ENCODE data around the gene IRGC.

Gene IRGC

GRCh38 chr19:43691755-43692154, 24.1 kb upstream of the IRGC start:
- DNase-seq, result no peak

GRCh38 chr19:43692385-43692784, 23.5 kb upstream of the IRGC start:
- peak in 2 of 3 donors; percentile 18 to 26 for DNase-seq

GRCh38 chr19:43692877-43693276, 23.0 kb upstream of the IRGC start:
- DNase-seq, result peak; percentile 70 to 91 (median 90)

- DNase-seq, result no peak
Measured at GRCh38 chr19:43694553-43694952, 21.3 kb upstream of the IRGC start.

DNA sequence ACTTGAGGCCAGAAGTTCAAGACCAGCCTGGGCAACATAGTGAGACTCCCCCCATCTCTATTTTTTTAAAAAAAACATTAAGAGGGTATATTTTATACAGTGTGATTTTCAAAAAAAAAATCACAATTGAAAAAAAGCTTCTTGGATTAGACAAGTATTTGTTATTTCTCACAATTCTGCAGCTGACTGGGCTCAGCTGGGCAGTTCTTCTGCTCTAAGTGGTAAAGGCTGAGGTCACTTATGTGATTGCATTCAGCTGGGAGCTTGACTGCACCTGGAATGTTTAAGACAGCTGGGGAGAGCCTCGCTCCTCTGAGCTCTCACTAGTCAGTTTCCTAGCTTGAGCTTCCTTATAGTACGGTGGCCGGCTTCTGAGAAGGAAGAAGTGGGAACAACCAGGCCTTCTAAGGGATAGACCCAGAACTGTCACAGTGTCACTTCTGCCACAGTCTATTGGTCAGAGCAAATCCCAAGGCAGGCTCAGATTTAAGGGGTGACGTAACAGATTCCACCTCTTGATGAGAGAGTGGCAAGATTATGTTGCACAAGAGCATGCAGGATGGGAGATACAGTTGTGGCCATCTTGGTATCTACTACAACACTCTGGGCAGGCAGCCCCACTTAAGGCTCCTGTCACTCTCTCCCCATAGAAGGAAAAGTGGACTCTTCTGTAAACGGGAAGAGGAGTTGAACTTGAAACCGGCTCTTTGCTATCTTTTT, 19.7 kb upstream of the IRGC start:
- no peak for DNase-seq

GRCh38 chr19:43697295-43697694, 18.6 kb upstream of the IRGC start:
- DNase-seq, result no peak

GRCh38 chr19:43699506-43700394, 16.1 kb upstream of the IRGC start:
- DNase-seq, result peak; percentile 68 to 78 (median 70)

DNA sequence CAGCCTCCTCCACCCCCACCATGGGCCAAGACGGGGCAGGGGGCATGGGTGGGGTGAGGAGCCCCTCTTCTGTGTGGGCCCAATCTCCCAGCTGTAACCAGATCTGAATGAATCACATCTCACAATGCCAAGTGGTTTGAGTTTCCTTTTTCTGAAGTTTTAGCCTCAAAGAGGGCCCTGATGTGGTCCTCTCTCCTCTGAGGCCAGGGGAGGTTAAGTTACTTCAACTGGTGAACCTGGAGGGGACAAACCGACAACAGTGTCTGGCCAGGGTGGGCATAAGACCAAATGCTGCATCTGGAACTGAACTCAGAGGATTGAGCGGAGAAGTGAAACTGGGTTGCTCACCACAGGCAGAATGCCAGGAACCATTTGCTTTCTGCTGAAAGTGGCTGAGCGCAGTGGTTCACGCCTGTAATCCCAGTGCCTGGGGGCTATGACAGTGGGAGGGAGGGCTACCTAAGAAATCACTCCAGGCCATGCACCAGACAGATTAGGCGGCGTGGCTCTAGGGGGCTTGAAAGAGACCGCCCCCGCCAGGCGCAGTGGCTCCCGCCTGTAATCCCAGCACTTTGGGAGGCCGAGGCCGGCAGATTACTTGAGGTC, 15.4 kb upstream of the IRGC start:
- peak; percentile 75 to 87 (median 77) for DNase-seq

DNA sequence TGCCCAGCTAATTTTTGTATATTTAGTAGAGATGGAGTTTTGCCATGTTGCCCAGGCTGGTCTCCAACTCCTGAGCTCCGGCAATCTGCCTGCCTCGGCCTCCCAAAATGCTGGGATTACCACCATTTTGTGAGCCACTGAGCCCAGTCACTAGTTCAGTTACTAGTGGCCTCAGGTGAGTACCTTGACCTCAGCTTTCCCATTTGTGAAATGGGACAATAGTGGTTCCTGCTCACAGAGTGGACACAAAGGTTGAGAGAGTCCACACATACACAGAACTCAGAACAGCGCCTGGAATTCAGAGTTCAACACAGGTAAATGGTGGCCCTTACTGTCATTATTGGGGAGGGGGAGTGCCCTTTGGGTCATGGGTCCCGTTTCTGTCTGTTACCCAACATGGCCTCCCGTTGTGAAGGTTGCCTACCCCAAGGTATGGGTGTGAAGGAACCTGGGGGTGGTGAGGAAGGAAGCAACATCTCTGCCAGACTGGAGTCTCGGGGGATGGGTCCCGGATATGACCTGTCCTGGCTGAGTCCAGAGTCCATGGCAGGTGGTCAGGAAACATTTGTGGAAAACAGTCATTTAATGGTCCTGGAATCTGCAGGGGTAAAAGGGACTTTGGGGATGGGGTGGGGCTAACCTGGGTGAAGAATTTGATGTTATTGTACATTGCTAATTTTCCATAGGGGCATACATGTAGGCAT, 11.7 kb upstream of the IRGC start:
- DNase-seq, result no peak

- DNase-seq, result no peak
Measured at GRCh38 chr19:43705729-43706128, 10.1 kb upstream of the IRGC start.

- no peak for DNase-seq
Measured at GRCh38 chr19:43707158-43707712, 8.6 kb upstream of the IRGC start.

DNA sequence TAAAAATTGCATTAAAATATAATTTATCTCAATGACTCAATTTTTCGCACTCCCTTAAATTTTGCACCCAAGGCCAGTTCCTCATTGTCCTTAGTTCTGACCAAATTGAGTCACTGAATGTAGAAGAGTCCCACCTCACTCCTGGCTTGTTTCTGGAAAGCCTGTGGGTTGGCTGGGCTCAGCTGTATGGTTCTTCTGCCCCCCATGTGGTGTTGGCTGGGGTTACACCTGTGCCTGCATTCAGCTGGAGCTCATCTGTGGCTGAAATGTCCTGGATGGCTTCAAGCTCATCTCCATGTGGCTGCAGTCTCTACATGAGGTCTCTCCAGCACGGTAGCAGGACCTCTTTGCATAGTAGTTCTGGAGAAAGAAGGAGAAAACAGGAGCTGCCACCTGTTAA, 7.2 kb upstream of the IRGC start:
- no peak for DNase-seq

GRCh38 chr19:43711751-43712355, 4.0 kb upstream of the IRGC start:
- DNase-seq, result peak in 1 of 3 donors; percentile 28

DNA sequence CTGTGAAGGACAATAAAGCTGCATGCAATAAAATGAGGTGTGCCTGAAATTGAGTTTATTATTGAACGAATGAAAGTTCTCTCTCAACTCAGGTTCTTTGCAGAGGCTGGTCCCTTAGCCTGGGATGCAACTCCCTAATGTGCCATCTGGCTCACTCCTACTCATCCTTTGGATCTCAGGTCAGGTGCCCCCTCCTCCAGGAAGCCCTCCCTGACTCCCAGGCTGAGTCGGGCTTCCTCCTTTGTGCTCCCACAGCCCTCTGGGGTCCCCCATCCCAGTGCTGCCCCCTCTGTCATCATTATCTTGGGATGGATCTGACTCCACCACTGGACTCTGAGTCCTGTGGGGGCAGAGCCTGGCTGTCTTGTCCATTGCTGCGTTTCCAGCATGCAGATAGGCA, 2.7 kb upstream of the IRGC start:
- no peak for DNase-seq

- DNase-seq, result no peak
Measured at GRCh38 chr19:43718627-43719377, 2.9 kb downstream of the IRGC start.

DNA sequence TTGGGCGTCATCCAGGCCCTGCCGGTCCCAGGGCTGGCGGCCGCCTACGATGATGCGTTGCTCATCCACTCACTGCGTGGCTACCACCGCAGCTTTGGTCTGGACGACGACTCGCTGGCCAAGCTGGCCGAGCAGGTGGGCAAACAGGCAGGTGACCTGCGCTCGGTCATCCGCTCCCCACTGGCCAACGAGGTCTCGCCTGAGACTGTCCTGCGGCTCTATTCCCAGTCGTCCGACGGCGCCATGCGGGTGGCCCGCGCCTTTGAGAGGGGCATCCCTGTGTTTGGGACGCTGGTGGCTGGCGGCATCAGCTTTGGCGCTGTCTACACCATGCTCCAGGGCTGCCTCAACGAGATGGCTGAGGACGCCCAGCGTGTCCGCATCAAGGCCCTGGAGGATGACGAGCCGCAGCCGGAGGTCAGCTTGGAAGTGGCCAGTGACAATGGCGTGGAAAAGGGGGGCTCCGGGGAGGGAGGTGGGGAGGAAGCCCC, 3.5 kb downstream of the IRGC start:
- no peak for DNase-seq

DNA sequence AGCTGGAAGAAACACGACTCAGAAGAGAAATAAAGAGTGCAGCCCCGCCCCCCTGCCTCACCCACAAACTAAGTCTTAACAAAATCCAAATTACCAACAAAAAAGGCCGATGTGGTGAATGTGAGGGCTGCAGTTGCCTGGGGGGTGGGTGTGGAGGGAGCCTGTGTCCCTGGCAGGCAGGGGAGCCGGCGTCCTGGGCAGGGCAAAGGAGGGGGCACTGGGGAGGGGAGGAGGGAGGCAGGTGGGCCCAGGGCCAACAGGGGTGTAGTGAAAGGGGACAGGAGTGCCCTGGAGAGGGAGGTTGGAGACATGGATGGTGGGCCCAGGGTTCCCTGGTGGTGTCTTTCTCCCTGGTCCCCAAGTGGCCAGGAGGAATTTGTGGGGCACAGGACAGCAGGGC, 4.0 kb downstream of the IRGC start:
- no peak for DNase-seq

GRCh38 chr19:43720936-43721335, 5.1 kb downstream of the IRGC start:
- DNase-seq, result peak; percentile 40 to 67 (median 62)

DNA sequence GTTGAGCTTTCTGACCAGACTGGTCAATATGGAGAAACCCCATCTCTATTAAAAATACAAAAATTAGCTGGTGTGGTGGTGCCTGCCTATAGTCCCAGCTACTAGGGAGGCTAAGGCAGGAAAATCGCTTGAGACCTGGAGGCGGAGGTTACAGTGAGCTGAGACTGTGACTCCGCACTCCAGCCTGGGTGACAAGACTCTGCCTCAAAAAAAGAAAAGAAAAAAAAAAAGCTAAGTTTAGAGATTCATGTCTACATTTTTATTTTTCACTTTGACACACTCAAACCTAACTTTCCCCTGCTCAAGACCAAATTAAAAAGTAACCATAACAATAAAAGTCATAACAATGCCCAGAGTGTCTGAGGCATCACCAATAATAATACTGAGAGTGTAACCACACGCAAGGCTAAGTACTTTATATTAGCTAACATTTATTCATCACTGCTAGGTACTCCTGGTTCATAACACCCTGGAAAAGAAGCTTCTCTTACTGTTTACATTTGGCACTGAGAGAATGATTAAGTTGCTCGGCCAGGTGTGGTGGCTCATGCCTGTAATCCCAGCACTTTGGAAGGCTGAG, 5.7 kb downstream of the IRGC start:
- no peak for DNase-seq

- DNase-seq, result peak; percentile 56 to 63 (median 62)
Measured at GRCh38 chr19:43723588-43723987, 7.7 kb downstream of the IRGC start.

- DNase-seq, result no peak
Measured at GRCh38 chr19:43724896-43725295, 9.0 kb downstream of the IRGC start.
